Fibroblast of lung (primary cell): Measurements from ENCODE around the gene TBC1D22A. TPM values are rescaled to one million over a fixed set of nuclear protein-coding genes. Genes with fewer than 3 reads are reported as not detected.

Experiments used
- DNase-seq, 2 donors: peaks; one replicate each; pipeline versions ENCODE4 v3.0.0 to v3.0.0-alpha.2; 2010; ENCODE audit warnings: low read depth in 2 of 2
- H2AFZ ChIP-seq: 2 replicates; pipeline ENCODE4 v1.5.1; 2012; ENCODE audit warnings: low read length, control low read depth, inconsistent platforms
- H3K27ac ChIP-seq: 2 replicates; pipeline ENCODE4 v1.5.1; 2011; ENCODE audit warnings: low read length, control low read depth; ENCODE audit not compliant: insufficient read depth
- H3K27me3 ChIP-seq: 2 replicates; pipeline ENCODE4 v1.5.1; 2011; ENCODE audit warnings: mild to moderate bottlenecking, low read length; ENCODE audit not compliant: control insufficient read depth, insufficient read depth
- H3K36me3 ChIP-seq: 2 replicates; pipeline ENCODE4 v1.5.1; 2011; ENCODE audit warnings: low read length; ENCODE audit not compliant: control insufficient read depth, insufficient read depth
- H3K4me1 ChIP-seq: 2 replicates; pipeline ENCODE4 v1.5.1; 2011; ENCODE audit warnings: low read length; ENCODE audit not compliant: control insufficient read depth, insufficient read depth; ENCODE audit errors: extremely low read depth
- H3K4me2 ChIP-seq: 2 replicates; pipeline ENCODE4 v1.5.1; 2011; ENCODE audit warnings: low read length, control low read depth; ENCODE audit not compliant: insufficient read depth; ENCODE audit errors: extremely low read depth
- H3K4me3 ChIP-seq, 4 experiments: fragments of 200-600 bp in 1 of 4; sonication (generic) in 1 of 4; replicated peaks in 1 of 4; 2 replicates each; pipeline ENCODE4 v1.5.1; 2011 to 2016; ENCODE audit warnings: low read length in 4 of 4, low read depth in 3 of 4, mild to moderate bottlenecking in 3 of 4, control low read depth in 2 of 4, inconsistent platforms in 1 of 4, mixed read lengths in 1 of 4; ENCODE audit not compliant: insufficient read depth in 1 of 4; ENCODE audit errors: control extremely low read depth in 1 of 4
- H3K79me2 ChIP-seq: 2 replicates; pipeline ENCODE4 v1.5.1; 2012; ENCODE audit warnings: mild to moderate bottlenecking, low read length, inconsistent platforms; ENCODE audit not compliant: control insufficient read depth, insufficient read depth
- H3K9ac ChIP-seq: 2 replicates; pipeline ENCODE4 v1.5.1; 2011; ENCODE audit warnings: mild to moderate bottlenecking, low read length, control low read depth; ENCODE audit not compliant: insufficient read depth
- H3K9me3 ChIP-seq: 2 replicates; pipeline ENCODE4 v1.5.1; 2012; ENCODE audit warnings: low read depth, low read length; ENCODE audit not compliant: control insufficient read depth, insufficient read depth
- H4K20me1 ChIP-seq: 2 replicates; pipeline ENCODE4 v1.5.1; 2011; ENCODE audit warnings: low read length; ENCODE audit not compliant: control insufficient read depth, insufficient read depth; ENCODE audit errors: extremely low read depth
- EZH2 ChIP-seq: IDR thresholded peaks from 2 replicates; pipeline ENCODE4 v1.5.1; 2012; ENCODE audit warnings: low read length, control low read depth, mild to moderate bottlenecking; ENCODE audit errors: missing control alignments
- polyA plus RNA-seq, 2 donors: library from polyadenylated mRNA; depleted of rRNA in 1 of 2; stranded (reverse) in 1 of 2; unstranded in 1 of 2; fragments of >200 nt; gene quantifications; 2 replicates each; pipeline ENCODE4 v1.2.1, GENCODE V29; 2011 to 2012; ENCODE audit warnings: missing spikeins in 1 of 2
- total RNA-seq: library from RNA; depleted of rRNA; stranded (reverse); fragments of >200 nt; gene quantifications from 2 replicates; pipeline ENCODE4 v1.2.1, GENCODE V29; 2014
- TF ChIP-seq, protein P1 (sequence below), 2 donors: IDR thresholded peaks in 1 of 2; conservative IDR thresholded peaks in 1 of 2; 1 replicate in 1 of 2; 2 replicates in 1 of 2; pipeline ENCODE4 v1.5.1; 2011 to 2012; ENCODE audit warnings: low read length in 2 of 2, control low read depth in 1 of 2, inconsistent platforms in 1 of 2, low read depth in 1 of 2, mild to moderate bottlenecking in 1 of 2

Gene TBC1D22A
- total and polyA plus RNA-seq, 2 donors (not counting 1 experiment from before 2014, with no cell fraction given) = 11.6 to 17.6 TPM

- Histone ChIP-seq H3K9ac (no peak overlapping the region), H3K27ac (no peak overlapping the region), H3K36me3 (no peaks in the 10 kb centered on the region), H4K20me1 (no peaks in the 10 kb centered on the region), H3K4me2 (no peak overlapping the region), H2AFZ (no peak overlapping the region), H3K27me3 (no peaks in the 10 kb centered on the region), H3K9me3 (no peaks in the 10 kb centered on the region), H3K4me1 (no peaks in the 10 kb centered on the region), H3K79me2 (no peaks in the 10 kb centered on the region), H3K4me3 (no peak overlapping the region)
- no peak for DNase-seq
- TF ChIP-seq EZH2 = no peak
- TF ChIP-seq, protein P1, sequence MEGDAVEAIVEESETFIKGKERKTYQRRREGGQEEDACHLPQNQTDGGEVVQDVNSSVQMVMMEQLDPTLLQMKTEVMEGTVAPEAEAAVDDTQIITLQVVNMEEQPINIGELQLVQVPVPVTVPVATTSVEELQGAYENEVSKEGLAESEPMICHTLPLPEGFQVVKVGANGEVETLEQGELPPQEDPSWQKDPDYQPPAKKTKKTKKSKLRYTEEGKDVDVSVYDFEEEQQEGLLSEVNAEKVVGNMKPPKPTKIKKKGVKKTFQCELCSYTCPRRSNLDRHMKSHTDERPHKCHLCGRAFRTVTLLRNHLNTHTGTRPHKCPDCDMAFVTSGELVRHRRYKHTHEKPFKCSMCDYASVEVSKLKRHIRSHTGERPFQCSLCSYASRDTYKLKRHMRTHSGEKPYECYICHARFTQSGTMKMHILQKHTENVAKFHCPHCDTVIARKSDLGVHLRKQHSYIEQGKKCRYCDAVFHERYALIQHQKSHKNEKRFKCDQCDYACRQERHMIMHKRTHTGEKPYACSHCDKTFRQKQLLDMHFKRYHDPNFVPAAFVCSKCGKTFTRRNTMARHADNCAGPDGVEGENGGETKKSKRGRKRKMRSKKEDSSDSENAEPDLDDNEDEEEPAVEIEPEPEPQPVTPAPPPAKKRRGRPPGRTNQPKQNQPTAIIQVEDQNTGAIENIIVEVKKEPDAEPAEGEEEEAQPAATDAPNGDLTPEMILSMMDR (conservative IDR thresholded peaks at IDR 0.05 in 1 of 2, IDR thresholded peaks at IDR 0.05 in 1 of 2; ENCODE audit: low read depth in 1 of 2, low read length in 2 of 2) = no peak
These were observed 140.8 kb downstream of the TBC1D22A start for GRCh38 chr22:46902998-46903916.

- Histone ChIP-seq H3K4me2 (no peak overlapping the region), H3K27ac (no peak overlapping the region), H3K27me3 (no peaks in the 10 kb centered on the region), H3K4me3 (no peak overlapping the region), H3K9ac (no peak overlapping the region), H3K79me2 (no peaks in the 10 kb centered on the region), H3K4me1 (no peaks in the 10 kb centered on the region), H4K20me1 (no peaks in the 10 kb centered on the region), H3K36me3 (no peaks in the 10 kb centered on the region), H2AFZ (no peak overlapping the region), H3K9me3 (no peaks in the 10 kb centered on the region)
- TF ChIP-seq, protein P1 (conservative IDR thresholded peaks at IDR 0.05 in 1 of 2, IDR thresholded peaks at IDR 0.05 in 1 of 2; ENCODE audit: low read depth in 1 of 2, low read length in 2 of 2) = no peak
- no peak for TF ChIP-seq EZH2
- DNase-seq = no peak
These were observed 143.0 kb downstream of the TBC1D22A start for GRCh38 chr22:46905415-46905814.

DNA sequence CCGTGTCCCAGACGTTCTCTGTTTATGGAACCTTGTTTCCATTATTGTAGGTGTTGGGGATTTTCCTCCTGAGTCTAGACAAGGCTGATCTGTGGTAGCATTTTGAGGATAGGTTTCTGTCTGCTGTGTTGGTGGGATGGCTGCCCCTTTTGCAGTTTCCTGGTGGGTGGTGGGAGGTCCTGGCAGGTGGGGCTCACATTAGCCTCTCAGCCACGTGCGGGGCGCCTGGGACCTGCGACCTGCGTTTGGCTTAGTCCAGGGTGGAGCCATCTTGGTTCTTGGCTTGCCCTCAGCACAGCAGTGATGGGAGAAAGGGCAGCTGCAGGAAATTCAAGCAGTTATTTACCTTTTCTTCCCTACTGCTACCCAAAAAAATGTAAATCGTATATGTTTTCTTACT is 143.4 kb downstream of the TBC1D22A start:
- Histone ChIP-seq H3K9ac (no peak overlapping the region), H3K4me3 (no peak overlapping the region), H3K4me2 (no peak overlapping the region), H3K79me2 (no peaks in the 10 kb centered on the region), H3K27ac (no peak overlapping the region), H3K36me3 (no peaks in the 10 kb centered on the region), H4K20me1 (no peaks in the 10 kb centered on the region), H2AFZ (no peak overlapping the region), H3K27me3 (no peaks in the 10 kb centered on the region), H3K9me3 (no peaks in the 10 kb centered on the region), H3K4me1 (no peaks in the 10 kb centered on the region)
- no peak for DNase-seq
- TF ChIP-seq, protein P1 (conservative IDR thresholded peaks at IDR 0.05 in 1 of 2, IDR thresholded peaks at IDR 0.05 in 1 of 2; ENCODE audit: low read depth in 1 of 2, low read length in 2 of 2) = no peak
- TF ChIP-seq EZH2 = no peak
